NCI-H2196 treated with DMSO at 0.1 percent for 48 hours (cell line): ENCODE measurements around the gene PCDHA1.
"Not testable (repeated sequence)": the region's sequence is repeated elsewhere in the genome, so short reads cannot be mapped to it uniquely, and the experiment has no call there.

Experiments used
- DNase-seq: peaks from one replicate; lab custom pipeline; 2025; ENCODE audit not compliant: unreplicated experiment; lab: John Stamatoyannopoulos, UW

Gene PCDHA1

DNA sequence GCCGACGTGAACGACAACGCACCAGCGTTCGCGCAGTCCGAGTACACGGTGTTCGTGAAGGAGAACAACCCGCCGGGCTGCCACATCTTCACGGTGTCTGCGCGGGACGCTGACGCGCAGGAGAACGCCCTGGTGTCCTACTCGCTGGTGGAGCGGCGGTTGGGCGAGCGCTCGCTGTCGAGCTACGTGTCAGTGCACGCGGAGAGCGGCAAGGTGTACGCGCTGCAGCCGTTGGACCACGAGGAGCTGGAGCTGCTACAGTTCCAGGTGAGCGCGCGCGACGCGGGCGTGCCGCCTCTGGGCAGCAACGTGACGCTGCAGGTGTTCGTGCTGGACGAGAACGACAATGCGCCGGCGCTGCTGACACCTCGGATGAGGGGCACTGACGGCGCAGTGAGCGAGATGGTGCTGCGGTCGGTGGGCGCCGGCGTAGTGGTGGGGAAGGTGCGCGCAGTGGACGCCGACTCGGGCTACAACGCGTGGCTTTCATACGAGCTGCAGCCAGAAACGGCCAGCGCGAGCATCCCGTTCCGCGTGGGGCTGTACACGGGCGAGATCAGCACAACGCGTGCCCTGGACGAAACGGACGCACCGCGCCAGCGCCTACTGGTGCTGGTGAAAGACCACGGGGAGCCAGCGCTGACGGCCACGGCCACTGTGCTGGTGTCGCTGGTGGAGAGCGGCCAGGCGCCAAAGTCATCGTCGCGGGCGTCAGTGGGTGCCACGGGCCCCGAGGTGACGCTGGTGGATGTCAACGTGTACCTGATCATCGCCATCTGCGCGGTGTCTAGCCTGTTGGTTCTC lies 64.1 kb downstream of the PCDHA1 start:
- not testable (repeated sequence) for DNase-seq

DNA sequence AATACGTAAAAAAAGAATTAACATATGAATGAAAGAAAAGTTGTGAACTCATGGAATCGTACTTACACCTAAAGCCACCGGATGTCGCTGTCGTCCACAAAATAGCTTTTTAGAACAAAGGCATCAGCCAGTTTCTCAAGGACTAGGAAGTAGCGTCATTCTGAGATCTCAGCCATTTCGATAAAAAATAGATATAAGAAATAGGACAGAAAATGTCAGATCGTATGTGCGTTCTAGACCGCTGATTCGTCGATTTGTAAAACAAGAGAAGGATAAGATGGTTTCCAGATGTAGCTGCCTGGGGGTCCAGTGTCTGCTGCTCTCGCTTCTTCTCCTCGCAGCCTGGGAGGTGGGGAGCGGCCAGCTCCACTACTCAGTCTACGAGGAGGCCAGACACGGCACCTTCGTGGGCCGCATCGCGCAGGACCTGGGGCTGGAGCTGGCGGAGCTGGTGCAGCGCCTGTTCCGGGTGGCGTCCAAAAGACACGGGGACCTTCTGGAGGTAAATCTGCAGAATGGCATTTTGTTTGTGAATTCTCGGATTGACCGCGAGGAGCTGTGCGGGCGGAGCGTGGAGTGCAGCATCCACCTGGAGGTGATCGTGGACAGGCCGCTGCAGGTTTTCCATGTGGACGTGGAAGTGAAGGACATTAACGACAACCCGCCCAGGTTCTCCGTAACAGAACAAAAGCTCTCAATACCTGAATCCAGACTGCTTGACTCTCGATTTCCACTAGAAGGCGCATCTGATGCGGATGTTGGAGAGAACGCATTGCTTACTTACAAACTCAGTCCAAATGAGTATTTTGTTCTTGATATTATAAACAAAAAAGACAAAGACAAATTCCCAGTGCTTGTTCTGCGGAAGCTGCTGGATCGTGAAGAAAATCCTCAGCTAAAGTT lies 70.1 kb downstream of the PCDHA1 start, which contains the start of gene PCDHA10:
Gene PCDHA10, plus strand, starts transcription at position 126 of the 903 bp plus-strand sequence. Its CDS starts 152 bp downstream, at position 278.
- no peak for DNase-seq

DNA sequence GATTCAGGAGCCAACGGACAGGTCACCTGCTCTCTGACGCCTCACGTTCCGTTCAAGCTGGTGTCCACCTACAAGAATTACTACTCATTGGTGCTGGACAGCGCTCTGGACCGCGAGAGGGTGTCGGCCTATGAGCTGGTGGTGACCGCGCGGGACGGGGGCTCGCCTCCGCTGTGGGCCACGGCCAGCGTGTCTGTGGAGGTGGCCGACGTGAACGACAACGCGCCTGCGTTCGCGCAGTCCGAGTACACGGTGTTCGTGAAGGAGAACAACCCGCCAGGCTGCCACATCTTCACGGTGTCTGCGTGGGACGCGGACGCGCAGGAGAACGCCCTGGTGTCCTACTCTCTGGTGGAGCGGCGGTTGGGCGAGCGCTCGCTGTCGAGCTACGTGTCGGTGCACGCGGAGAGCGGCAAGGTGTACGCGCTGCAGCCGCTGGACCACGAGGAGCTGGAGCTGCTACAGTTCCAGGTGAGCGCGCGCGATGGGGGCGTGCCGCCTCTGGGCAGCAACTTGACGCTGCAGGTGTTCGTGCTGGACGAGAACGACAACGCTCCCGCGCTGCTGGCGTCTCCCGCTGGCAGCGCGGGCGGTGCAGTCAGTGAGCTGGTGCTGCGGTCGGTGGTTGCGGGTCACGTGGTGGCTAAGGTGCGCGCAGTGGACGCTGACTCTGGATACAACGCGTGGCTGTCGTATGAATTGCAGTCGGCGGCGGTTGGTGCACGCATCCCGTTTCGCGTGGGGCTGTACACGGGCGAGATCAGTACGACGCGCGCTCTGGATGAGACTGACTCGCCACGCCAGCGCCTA lies 71.4 kb downstream of the PCDHA1 start:
- no peak for DNase-seq

DNA sequence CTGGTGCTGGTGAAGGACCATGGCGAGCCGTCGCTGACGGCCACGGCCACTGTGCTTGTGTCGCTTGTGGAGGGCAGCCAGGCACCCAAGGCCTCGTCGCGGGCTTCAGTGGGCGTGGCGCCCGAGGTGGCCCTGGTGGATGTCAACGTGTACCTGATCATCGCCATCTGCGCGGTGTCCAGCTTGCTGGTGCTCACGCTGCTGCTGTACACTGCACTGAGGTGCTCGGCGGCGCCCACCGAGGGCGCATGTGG lies 72.0 kb downstream of the PCDHA1 start:
- DNase-seq: no peak

DNA sequence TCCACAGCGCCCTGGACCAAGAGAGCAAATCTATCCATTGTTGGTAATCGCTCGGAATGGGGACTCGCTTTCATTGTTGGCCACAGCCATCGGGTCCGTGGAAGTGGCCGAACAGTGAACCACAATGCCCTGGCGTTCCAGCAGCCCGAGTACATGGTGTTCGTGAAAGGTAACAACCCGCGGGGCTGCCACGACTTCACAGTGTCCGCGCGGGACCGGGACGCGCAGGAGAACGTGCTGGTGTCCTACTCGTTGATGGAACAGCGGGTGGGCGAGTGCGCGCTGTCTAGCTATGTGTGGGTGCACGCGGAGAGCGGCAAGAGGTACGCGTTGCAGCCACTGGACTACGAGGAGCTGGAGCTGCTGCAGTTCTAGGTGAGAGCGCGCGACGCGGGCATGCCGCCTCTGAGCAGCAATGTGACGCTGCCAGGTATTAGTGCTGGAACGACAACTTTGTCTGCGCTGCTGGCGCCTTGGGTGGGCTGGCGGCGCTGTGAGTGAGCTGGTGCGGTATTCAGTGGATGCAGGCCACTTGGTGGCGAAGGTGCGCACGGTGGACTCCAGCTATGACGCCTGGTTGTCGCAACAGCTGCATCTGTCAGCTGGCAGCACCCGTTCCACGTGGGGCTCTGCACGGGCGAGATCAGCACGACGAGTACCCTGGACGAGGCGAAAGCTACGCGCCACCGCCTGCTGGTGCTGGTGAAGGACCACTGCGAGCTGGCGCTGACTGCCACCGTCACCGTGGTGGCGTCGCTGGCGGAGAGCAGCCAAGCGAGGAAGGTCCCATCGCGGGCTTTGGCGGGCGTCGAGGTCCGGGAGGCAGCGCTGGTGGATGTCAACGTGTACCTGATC lies 76.7 kb downstream of the PCDHA1 start:
- no peak for DNase-seq

DNA sequence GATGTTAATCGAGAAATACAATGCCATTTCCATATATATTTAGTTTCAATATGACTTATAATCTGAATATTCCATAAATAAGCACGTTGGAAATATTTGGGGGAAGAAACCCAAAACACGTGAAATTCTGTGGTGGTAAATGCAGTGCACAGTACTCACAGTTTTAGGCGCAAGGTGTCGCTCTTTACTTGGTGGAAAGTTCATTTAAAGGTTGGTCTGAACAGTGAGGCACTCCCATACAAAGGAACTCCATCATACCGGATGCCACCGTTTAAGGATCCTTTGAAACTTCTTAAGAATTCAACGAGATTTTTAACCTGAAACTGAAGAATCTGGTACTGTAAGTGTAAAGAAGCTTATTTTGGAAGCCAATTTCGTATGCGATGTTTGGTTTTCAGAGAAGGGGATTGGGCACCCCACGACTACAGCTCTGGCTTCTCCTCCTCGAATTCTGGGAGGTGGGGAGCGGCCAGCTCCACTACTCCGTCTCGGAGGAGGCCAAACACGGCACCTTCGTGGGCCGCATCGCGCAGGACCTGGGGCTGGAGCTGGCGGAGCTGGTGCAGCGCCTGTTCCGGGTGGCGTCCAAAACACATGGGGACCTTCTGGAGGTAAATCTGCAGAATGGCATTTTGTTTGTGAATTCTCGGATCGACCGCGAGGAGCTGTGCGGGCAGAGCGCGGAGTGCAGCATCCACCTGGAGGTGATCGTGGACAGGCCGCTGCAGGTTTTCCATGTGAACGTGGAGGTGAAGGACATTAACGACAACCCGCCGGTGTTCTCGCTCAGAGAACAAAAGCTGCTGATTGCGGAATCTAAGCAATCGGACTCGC lies 83.0 kb downstream of the PCDHA1 start, which contains the start of gene PCDHA11:
Gene PCDHA11, plus strand, starts transcription at position 237 of the 834 bp plus-strand sequence. Its CDS starts 147 bp downstream, at position 384.
- no peak for DNase-seq

DNA sequence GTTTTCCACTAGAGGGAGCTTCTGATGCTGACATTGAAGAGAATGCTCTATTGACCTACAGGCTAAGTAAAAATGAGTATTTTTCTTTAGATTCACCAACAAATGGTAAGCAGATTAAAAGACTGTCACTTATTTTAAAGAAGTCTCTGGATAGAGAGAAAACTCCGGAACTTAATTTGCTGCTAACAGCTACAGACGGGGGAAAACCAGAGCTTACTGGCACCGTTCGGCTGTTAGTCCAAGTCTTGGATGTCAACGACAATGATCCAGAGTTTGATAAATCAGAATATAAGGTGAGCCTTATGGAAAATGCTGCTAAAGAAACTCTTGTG lies 83.6 kb downstream of the PCDHA1 start:
- no peak for DNase-seq

DNA sequence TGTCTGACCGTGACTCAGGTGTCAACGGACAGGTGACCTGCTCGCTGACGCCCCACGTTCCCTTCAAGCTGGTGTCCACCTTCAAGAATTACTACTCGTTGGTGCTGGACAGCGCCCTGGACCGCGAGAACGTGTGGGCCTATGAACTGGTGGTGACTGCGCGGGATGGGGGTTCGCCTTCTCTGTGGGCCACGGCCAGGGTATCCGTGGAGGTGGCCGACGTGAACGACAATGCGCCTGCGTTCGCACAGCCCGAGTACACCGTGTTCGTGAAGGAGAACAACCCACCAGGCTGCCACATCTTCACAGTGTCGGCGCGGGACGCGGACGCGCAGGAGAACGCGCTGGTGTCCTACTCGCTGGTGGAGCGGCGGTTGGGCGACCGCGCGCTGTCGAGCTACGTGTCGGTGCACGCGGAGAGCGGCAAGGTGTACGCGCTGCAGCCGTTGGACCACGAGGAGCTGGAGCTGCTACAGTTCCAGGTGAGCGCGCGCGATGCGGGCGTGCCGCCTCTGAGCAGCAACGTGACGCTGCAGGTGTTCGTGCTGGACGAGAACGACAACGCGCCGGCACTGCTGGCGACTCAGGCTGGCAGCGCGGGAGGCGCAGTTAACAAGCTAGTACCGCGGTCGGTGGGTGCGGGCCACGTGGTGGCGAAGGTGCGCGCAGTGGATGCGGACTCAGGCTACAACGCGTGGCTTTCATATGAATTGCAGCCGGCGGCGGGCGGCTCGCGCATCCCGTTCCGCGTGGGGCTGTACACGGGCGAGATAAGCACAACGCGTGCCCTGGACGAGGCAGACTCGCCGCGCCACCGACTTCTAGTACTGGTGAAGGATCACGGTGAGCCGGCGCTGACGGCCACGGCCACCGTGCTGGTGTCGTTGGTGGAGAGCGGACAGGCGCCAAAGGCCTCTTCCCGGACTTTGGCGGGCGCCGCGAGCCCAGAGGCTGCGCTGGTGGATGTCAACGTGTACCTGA lies 84.6 kb downstream of the PCDHA1 start:
- DNase-seq: no peak

DNA sequence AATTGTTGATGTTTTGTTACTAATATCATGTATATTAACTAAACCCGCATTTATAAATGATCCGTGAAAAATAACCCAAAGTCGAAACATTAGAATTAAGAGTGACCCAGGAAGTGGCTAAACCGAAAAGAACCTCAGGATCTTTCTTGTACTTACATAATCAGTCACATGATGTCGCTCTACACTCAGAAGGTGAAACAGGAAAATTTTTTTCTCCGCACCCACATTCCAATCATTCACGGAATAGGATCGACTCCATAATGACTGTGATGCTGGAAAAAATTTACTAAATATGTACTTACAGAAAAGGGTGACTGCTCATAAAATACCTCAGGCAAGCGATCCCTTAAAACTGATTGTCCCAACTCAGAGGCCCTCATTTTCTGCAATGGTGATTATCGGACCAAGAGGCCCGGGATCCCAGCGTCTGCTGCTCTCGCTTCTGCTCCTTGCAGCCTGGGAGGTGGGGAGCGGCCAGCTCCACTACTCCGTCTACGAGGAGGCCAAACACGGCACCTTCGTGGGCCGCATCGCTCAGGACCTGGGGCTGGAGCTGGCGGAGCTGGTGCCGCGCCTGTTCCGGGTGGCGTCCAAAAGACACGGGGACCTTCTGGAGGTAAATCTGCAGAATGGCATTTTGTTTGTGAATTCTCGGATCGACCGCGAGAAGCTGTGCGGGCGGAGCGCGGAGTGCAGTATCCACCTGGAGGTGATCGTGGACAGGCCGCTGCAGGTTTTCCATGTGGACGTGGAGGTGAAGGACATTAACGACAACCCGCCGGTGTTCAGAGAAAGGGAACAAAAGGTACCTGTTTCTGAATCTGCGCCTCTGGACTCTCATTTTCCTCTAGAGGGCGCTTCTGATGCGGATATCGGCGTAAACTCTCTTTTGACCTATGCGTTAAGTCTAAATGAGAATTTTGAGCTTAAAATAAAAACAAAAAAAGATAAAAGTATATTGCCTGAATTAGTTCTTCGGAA lies 89.4 kb downstream of the PCDHA1 start, which contains the start of gene PCDHA12:
Gene PCDHA12, plus strand, starts transcription at position 224 of the 981 bp plus-strand sequence. Its CDS starts 165 bp downstream, at position 389.
- DNase-seq: peak; percentile 72

DNA sequence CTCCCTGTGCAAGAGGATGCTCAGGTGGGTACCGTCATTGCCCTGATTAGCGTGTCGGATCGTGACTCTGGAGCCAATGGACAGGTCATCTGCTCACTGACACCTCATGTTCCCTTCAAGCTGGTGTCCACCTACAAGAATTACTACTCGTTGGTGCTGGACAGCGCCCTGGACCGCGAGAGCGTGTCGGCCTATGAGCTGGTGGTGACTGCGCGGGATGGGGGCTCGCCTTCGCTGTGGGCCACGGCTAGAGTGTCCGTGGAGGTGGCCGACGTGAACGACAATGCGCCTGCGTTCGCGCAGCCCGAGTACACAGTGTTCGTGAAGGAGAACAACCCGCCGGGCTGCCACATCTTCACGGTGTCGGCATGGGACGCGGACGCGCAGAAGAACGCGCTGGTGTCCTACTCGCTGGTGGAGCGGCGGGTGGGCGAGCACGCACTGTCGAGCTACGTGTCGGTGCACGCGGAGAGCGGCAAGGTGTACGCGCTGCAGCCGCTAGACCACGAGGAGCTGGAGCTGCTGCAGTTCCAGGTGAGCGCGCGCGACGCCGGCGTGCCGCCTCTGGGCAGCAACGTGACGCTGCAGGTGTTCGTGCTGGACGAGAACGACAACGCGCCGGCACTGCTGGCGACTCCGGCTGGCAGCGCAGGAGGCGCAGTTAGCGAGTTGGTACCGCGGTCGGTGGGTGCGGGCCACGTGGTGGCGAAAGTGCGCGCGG lies 90.8 kb downstream of the PCDHA1 start:
- not testable (repeated sequence) for DNase-seq

DNA sequence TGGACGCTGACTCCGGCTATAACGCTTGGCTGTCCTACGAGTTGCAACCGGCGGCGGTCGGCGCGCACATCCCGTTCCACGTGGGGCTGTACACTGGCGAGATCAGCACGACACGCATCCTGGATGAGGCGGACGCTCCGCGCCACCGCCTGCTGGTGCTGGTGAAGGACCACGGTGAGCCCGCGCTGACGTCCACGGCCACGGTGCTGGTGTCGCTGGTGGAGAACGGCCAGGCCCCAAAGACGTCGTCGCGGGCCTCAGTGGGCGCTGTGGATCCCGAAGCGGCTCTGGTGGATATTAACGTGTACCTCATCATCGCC lies 91.3 kb downstream of the PCDHA1 start:
- DNase-seq: no peak

DNA sequence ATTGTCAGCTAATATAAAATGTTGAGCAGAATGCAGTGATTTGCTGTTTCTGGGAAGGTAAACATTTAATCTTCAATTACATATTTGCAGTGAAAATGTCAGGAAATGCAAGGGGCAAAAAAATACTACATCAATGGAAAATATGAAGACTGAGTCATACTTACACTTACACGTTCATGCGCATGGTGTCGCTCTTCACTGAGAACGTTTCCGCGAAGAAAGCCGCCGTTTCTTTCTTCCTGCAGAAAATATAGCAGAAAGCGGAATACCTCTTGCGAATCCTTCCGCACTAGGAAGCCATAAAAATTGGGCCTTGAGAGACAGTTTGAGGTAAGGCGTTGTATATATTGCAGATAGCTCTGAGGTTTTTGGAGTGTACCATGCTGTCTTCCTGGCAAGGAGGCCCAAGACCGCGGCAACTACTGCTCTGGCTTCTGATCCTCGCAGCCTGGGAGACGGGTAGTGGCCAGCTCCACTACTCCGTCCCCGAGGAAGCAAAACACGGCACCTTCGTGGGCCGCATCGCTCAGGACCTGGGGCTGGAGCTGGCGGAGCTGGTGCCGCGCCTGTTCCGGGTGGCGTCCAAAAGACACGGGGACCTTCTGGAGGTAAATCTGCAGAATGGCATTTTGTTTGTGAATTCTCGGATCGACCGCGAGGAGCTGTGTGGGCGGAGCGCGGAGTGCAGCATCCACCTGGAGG lies 96.1 kb downstream of the PCDHA1 start, which contains the start of gene PCDHA13:
Gene PCDHA13, plus strand, starts transcription at position 236 of the 702 bp plus-strand sequence. Its CDS starts 145 bp downstream, at position 381.
- DNase-seq: no peak

DNA sequence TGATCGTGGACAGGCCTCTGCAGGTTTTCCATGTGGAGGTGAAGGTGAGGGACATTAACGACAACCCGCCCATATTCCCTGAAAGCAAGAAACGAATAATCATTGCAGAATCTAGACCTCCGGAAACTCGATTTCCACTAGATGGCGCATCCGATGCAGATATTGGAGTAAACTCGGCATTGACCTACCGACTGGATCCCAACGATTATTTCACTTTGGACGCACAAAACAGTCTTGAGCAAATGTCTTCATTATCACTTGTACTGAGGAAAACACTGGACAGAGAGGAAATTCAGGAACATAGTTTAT lies 96.6 kb downstream of the PCDHA1 start:
- no peak for DNase-seq

DNA sequence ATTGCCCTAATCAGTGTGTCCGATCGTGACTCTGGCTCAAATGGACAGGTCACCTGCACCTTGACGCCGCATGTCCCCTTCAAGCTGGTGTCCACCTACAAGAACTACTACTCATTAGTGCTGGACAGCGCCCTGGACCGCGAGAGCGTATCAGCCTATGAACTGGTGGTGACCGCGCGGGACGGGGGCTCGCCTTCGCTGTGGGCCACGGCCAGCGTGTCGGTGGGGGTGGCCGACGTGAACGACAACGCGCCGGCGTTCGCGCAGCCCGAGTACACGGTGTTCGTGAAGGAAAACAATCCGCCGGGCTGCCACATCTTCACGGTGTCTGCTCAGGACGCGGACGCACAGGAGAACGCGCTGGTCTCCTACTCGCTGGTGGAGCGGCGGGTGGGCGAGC lies 97.4 kb downstream of the PCDHA1 start:
- no peak for DNase-seq

DNA sequence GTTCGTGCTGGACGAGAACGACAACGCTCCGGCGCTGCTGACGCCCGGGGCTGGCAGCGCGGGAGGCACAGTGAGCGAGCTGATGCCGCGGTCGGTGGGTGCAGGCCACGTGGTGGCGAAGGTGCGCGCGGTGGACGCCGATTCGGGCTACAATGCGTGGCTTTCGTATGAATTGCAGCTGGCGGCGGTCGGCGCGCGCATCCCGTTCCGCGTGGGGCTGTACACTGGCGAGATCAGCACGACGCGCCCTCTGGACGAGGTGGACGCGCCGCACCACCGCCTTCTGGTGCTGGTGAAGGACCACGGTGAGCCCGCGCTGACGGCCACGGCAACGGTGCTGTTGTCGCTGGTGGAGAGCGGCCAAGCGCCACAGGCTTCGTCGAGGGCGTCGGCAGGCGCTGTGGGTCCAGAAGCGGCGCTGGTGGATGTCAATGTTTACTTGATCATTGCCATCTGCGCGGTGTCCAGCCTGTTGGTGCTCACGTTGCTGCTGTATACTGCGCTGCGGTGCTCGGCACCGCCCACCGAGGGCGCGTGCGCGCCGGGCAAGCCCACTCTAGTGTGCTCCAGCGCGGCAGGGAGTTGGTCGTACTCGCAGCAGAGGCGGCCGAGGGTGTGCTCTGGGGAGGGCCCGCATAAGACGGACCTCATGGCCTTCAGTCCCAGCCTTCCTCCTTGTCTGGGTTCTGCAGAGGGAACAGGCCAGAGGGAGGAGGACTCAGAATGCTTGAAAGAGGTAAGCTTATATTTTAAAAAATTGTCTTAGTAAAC lies 98.2 kb downstream of the PCDHA1 start:
- DNase-seq: no peak
